ENCODE data around the gene UAP1.

The UAP1 gene

GRCh38 chr1:162644986-162645314 is 83.4 kb downstream of the UAP1 start:
- TF ChIP-seq EGR1 (IDR thresholded peaks at IDR 0.05): no peak
- TF ChIP-seq NFIC (IDR thresholded peaks at IDR 0.05): no peak
- TF ChIP-seq RAD21 (IDR thresholded peaks at IDR 0.05; ENCODE audit: low read depth): no peak
- no peak for TF ChIP-seq USF1 (IDR thresholded peaks at IDR 0.05)
- no peak for TF ChIP-seq TCF12 (IDR thresholded peaks at IDR 0.05; ENCODE audit: low read depth)
- TF ChIP-seq EP300 (IDR thresholded peaks at IDR 0.05; ENCODE audit: borderline replicate concordance): no peak
- no peak for TF ChIP-seq TEAD4 (IDR thresholded peaks at IDR 0.05)
- TF ChIP-seq CEBPB (IDR thresholded peaks at IDR 0.05): no peak
- TF ChIP-seq FOXM1 (IDR thresholded peaks at IDR 0.05; ENCODE audit: borderline replicate concordance, low read depth): no peak
- no peak for TF ChIP-seq MAX (IDR thresholded peaks at IDR 0.05)
- TF ChIP-seq CREB1 (IDR thresholded peaks at IDR 0.05; ENCODE audit: low read depth): no peak
- TF ChIP-seq REST (IDR thresholded peaks at IDR 0.05; ENCODE audit: low read depth): no peak
- TF ChIP-seq ZBTB7A (IDR thresholded peaks at IDR 0.05; ENCODE audit: low read depth): no peak
- TF ChIP-seq YY1 (IDR thresholded peaks at IDR 0.05; ENCODE audit: low read depth): no peak

- TF ChIP-seq RAD21 (IDR thresholded peaks at IDR 0.05; ENCODE audit: low read depth): no peak
- TF ChIP-seq ZBTB7A (IDR thresholded peaks at IDR 0.05; ENCODE audit: low read depth): no peak
- TF ChIP-seq REST (IDR thresholded peaks at IDR 0.05; ENCODE audit: low read depth): no peak
- no peak for TF ChIP-seq TCF12 (IDR thresholded peaks at IDR 0.05; ENCODE audit: low read depth)
- TF ChIP-seq CREB1 (IDR thresholded peaks at IDR 0.05; ENCODE audit: low read depth): no peak
- TF ChIP-seq NFIC (IDR thresholded peaks at IDR 0.05): no peak
- TF ChIP-seq TEAD4 (IDR thresholded peaks at IDR 0.05): no peak
- no peak for TF ChIP-seq YY1 (IDR thresholded peaks at IDR 0.05; ENCODE audit: low read depth)
- TF ChIP-seq EGR1 (IDR thresholded peaks at IDR 0.05): no peak
- no peak for TF ChIP-seq TAF1 (IDR thresholded peaks at IDR 0.05; ENCODE audit: low read depth)
- no peak for TF ChIP-seq FOXM1 (IDR thresholded peaks at IDR 0.05; ENCODE audit: borderline replicate concordance, low read depth)
Observed at GRCh38 chr1:162645666-162646065, 84.1 kb downstream of the UAP1 start.

GRCh38 chr1:162649583-162649982 is 88.1 kb downstream of the UAP1 start:
- TF ChIP-seq ZBTB7A (IDR thresholded peaks at IDR 0.05; ENCODE audit: low read depth) (no peak), USF1 (IDR thresholded peaks at IDR 0.05) (no peak), NFIC (IDR thresholded peaks at IDR 0.05) (no peak), EP300 (IDR thresholded peaks at IDR 0.05; ENCODE audit: borderline replicate concordance) (no peak)

Measured in Ishikawa (cell line).